ENCODE data around the gene UBALD1. TPM values are rescaled to one million over a fixed set of nuclear protein-coding genes. Genes with fewer than 3 reads are reported as not detected.
"Not testable (repeated sequence)": the region's sequence is repeated elsewhere in the genome, so short reads cannot be mapped to it uniquely, and the experiment has no call there.

The UBALD1 gene
- total RNA-seq, 1 experiment from 2014 or later: 29.9 TPM

DNA sequence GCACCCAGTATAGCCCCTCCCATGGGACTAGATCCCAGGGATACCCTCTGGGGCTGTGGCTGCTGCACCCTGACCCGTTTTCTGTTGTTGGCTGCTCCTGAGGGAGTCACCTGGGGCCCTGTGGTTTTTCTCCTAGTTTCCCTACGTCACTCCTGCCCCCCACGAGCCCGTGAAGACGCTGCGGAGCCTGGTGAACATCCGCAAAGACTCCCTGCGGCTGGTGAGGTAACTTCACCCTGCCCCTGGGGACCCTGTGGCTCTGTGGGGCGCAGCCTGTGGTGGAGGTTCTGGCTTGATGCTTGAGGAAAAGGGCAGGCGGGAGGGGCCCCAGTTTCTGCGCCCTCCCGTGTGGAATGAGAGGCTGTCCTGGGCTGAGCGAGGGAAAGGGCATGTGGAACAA lies 37.1 kb upstream of the UBALD1 start:
- Histone ChIP-seq H3K27ac (ENCODE audit: low read length) (no peak overlapping the region), H3K9me3 (ENCODE audit: control insufficient read depth, insufficient read depth, low read depth, low read length) (no peaks in the 10 kb centered on the region), H3K27me3 (ENCODE audit: control insufficient read depth, insufficient read depth, low read length) (no peaks in the 10 kb centered on the region), H3K4me3 (ENCODE audit: low read depth in 2 of 2, low read length in 2 of 2) (no peak overlapping the region), H3K36me3 (ENCODE audit: control insufficient read depth, insufficient read depth, low read length) (no peaks in the 10 kb centered on the region; the same call in 1 of the 2 replicates), H3K4me1 (ENCODE audit: control insufficient read depth, insufficient read depth, low read length) (no peaks in the 10 kb centered on the region)
- ATAC-seq (no peak), DNase-seq (ENCODE audit: low read depth, low spot score) (no peak)
- intact Hi-C loops (cut with micrococcal nuclease; ENCODE audit: unreplicated experiment) (no loop called here), in situ Hi-C loops (cut with HindIII; ENCODE audit: low pct_unique_long_range_greater_than_20kb, low sequenced_read_pairs) (no loop called here)
- POLR2A ChIA-PET: no interaction called here
- TF ChIP-seq, protein P1, sequence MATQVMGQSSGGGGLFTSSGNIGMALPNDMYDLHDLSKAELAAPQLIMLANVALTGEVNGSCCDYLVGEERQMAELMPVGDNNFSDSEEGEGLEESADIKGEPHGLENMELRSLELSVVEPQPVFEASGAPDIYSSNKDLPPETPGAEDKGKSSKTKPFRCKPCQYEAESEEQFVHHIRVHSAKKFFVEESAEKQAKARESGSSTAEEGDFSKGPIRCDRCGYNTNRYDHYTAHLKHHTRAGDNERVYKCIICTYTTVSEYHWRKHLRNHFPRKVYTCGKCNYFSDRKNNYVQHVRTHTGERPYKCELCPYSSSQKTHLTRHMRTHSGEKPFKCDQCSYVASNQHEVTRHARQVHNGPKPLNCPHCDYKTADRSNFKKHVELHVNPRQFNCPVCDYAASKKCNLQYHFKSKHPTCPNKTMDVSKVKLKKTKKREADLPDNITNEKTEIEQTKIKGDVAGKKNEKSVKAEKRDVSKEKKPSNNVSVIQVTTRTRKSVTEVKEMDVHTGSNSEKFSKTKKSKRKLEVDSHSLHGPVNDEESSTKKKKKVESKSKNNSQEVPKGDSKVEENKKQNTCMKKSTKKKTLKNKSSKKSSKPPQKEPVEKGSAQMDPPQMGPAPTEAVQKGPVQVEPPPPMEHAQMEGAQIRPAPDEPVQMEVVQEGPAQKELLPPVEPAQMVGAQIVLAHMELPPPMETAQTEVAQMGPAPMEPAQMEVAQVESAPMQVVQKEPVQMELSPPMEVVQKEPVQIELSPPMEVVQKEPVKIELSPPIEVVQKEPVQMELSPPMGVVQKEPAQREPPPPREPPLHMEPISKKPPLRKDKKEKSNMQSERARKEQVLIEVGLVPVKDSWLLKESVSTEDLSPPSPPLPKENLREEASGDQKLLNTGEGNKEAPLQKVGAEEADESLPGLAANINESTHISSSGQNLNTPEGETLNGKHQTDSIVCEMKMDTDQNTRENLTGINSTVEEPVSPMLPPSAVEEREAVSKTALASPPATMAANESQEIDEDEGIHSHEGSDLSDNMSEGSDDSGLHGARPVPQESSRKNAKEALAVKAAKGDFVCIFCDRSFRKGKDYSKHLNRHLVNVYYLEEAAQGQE (IDR thresholded peaks at IDR 0.05; ENCODE audit: insufficient read depth in 1 of 2, low read depth in 2 of 2, low read length in 1 of 2): no peak
- TF ChIP-seq SIN3A (IDR thresholded peaks at IDR 0.05; ENCODE audit: borderline replicate concordance, insufficient read depth, low read depth, low read length) (no peak), CTCF (IDR thresholded peaks at IDR 0.05) (no peak), POLR2AphosphoS5 (IDR thresholded peaks at IDR 0.05; ENCODE audit: low read depth, low read length) (no peak), TCF7L2 (IDR thresholded peaks at IDR 0.05; ENCODE audit: low read depth, low read length) (no peak)
- CTCF ChIA-PET: no interaction called here
- no TSS peak for BruUV-seq (replicated peaks)

GRCh38 chr16:4650443-4651074 lies 35.9 kb upstream of the UBALD1 start:
- peak; percentile 95 for TF ChIP-seq CTCF (IDR thresholded peaks at IDR 0.05)
- H3K27ac ChIP-seq (ENCODE audit: low read length); intact Hi-C loops (cut with micrococcal nuclease; ENCODE audit: unreplicated experiment); H3K4me3 ChIP-seq (ENCODE audit: low read depth in 2 of 2, low read length in 2 of 2); H3K9me3 ChIP-seq (ENCODE audit: control insufficient read depth, insufficient read depth, low read depth, low read length); in situ Hi-C loops (cut with HindIII; ENCODE audit: low pct_unique_long_range_greater_than_20kb, low sequenced_read_pairs); H3K4me1 ChIP-seq (ENCODE audit: control insufficient read depth, insufficient read depth, low read length); H3K27me3 ChIP-seq (ENCODE audit: control insufficient read depth, insufficient read depth, low read length); POLR2A ChIA-PET; H3K36me3 ChIP-seq (ENCODE audit: control insufficient read depth, insufficient read depth, low read length): not testable (repeated sequence)
- CTCF ChIA-PET: interaction anchor here (0.6 to 0.8 kb wide), 2 partner anchors 34 to 193 kb away, joined by 3 to 7 read pairs; no protein-coding TSS in a partner anchor
- BruUV-seq (replicated peaks): TSS peak; percentile 44
- ATAC-seq: peak; percentile 81
- DNase-seq (ENCODE audit: low read depth, low spot score): peak; percentile 24

All from Panc1 (cell line).